GM12874 (cell line): ENCODE measurements around the gene CAPN8.

Experiments
- CTCF ChIP-seq: IDR thresholded peaks from 2 replicates; pipeline ENCODE4 v1.5.1; 2011; ENCODE audit warnings: low read depth, mild to moderate bottlenecking, control low read depth, low read length, moderate library complexity; ENCODE audit not compliant: insufficient read depth

The CAPN8 gene

GRCh38 chr1:223651291-223651991, 14.1 kb downstream of the CAPN8 start:
- no peak for TF ChIP-seq CTCF

- TF ChIP-seq CTCF: no peak
These were observed 15.0 kb downstream of the CAPN8 start for GRCh38 chr1:223650465-223650864.

- no peak for TF ChIP-seq CTCF
These were observed 16.3 kb downstream of the CAPN8 start for GRCh38 chr1:223649222-223649621.

GRCh38 chr1:223647249-223647648, 18.3 kb downstream of the CAPN8 start:
- TF ChIP-seq CTCF: no peak

- no peak for TF ChIP-seq CTCF
These were observed 19.6 kb downstream of the CAPN8 start for GRCh38 chr1:223645903-223646302.

- no peak for TF ChIP-seq CTCF
These were observed 23.3 kb downstream of the CAPN8 start for GRCh38 chr1:223642237-223642636.

GRCh38 chr1:223641523-223642039, 23.9 kb downstream of the CAPN8 start:
- TF ChIP-seq CTCF: no peak
